BLaER1 treated with 17β-estradiol and CSF1 and Interleukin-3, amounts not matched to agents 10 nM and 100 nM (cell line): ENCODE measurements around the gene DNAH12.
A peak's percentile ranks its signal among the peaks of the same experiment; 100 is the strongest.

Source experiments
- H3K27ac ChIP-seq, 11 experiments: shearing (Covaris generic); formaldehyde crosslinking; 2 replicates each; pipeline ENCODE4 v1.8.1; 2022
- H3K27me3 ChIP-seq, 11 experiments: shearing (Covaris generic); formaldehyde crosslinking; 2 replicates each; pipeline ENCODE4 v1.8.1; 2022
- H3K36me3 ChIP-seq, 11 experiments: shearing (Covaris generic); formaldehyde crosslinking; 2 replicates each; pipeline ENCODE4 v1.8.1; 2022
- H3K4me1 ChIP-seq, 10 experiments: shearing (Covaris generic); formaldehyde crosslinking; 2 replicates each; pipeline ENCODE4 v1.8.1; 2022
- H3K4me2 ChIP-seq, 11 experiments: shearing (Covaris generic); formaldehyde crosslinking; 2 replicates each; pipeline ENCODE4 v1.8.1; 2022
- H3K4me3 ChIP-seq, 10 experiments: shearing (Covaris generic); formaldehyde crosslinking; 2 replicates each; pipeline ENCODE4 v1.8.1; 2022
- H3K9ac ChIP-seq, 11 experiments: shearing (Covaris generic); formaldehyde crosslinking; 2 replicates each; pipeline ENCODE4 v1.8.1; 2022
- H3K9me3 ChIP-seq, 11 experiments: shearing (Covaris generic); formaldehyde crosslinking; replicated peaks in 1 of 11; 2 replicates each; pipeline ENCODE4 v1.8.1; 2022
- H4K20me1 ChIP-seq, 11 experiments: shearing (Covaris generic); formaldehyde crosslinking; 2 replicates each; pipeline ENCODE4 v1.8.1; 2022
- Cebpa-rat ChIP-seq, 11 experiments: shearing (Covaris generic); IDR thresholded peaks; 2 replicates each; pipeline ENCODE4 v1.8.1; 2022

The DNAH12 gene

GRCh38 chr3:57544181-57545125 is at the start of gene DNAH12:
DNAH12 (minus strand) TSS chr3:57544344; CDS start chr3:57542870, 1,474 bp downstream.
- Histone ChIP-seq H3K27ac (no peak within 1 kb of the TSS), H3K9ac (no peak within 1 kb of the TSS), H3K4me3 (no peak within 1 kb of the TSS)

GRCh38 chr3:57592306-57592705 is 48.2 kb upstream of the DNAH12 start:
- H3K36me3 ChIP-seq, result peaks cover 30 to 80% (median 53%) of the 10 kb centered on the region in 11 experiments
- H3K9ac ChIP-seq, result no peak overlapping the region
- H3K27me3 ChIP-seq, result no peaks in the 10 kb centered on the region
- no peaks in the 10 kb centered on the region for H3K9me3 ChIP-seq
- no peak overlapping the region for H3K4me3 ChIP-seq
- no peak overlapping the region for H3K27ac ChIP-seq
- peaks cover 83 to 97% (median 92%) of the 10 kb centered on the region in 11 experiments for H4K20me1 ChIP-seq
- peak overlapping the region in 3 of 11 experiments; percentile 24 to 87 (median 31); a peak in 2 of 22 replicates for H3K4me2 ChIP-seq
- peaks cover 20 to 49% (median 25%) of the 10 kb centered on the region in 10 experiments for H3K4me1 ChIP-seq
- TF ChIP-seq Cebpa-rat (IDR thresholded peaks at IDR 0.05), result no peak

More at GRCh38 chr3:57544181-57545125, at the start of gene DNAH12:
- TF ChIP-seq Cebpa-rat (IDR thresholded peaks at IDR 0.05), result no peak
- Histone ChIP-seq H3K4me1 (no peaks in the 10 kb centered on the region), H3K36me3 (no peaks in the 10 kb centered on the region), H3K9me3 (no peaks in the 10 kb centered on the region), H3K27me3 (no peaks in the 10 kb centered on the region), H3K4me2 (no peak within 1 kb of the TSS), H4K20me1 (no peaks in the 10 kb centered on the region; a peak in 1 of 22 replicates)

GRCh38 chr3:57587905-57588304 is 43.8 kb upstream of the DNAH12 start:
- Histone ChIP-seq H3K36me3 (peaks cover 60 to 90% (median 75%) of the 10 kb centered on the region in 11 experiments), H3K27ac (no peak overlapping the region), H4K20me1 (peaks cover 90 to 100% (median 99%) of the 10 kb centered on the region in 11 experiments), H3K4me3 (no peak overlapping the region), H3K27me3 (no peaks in the 10 kb centered on the region), H3K9ac (no peak overlapping the region), H3K9me3 (no peaks in the 10 kb centered on the region), H3K4me1 (peaks cover 4 to 25% (median 8%) of the 10 kb centered on the region in 10 experiments; a peak in 19 of 20 replicates), H3K4me2 (peak overlapping the region in 1 of 11 experiments; percentile 19; a peak in 2 of 22 replicates)
- no peak for TF ChIP-seq Cebpa-rat (IDR thresholded peaks at IDR 0.05)

- Histone ChIP-seq H3K9ac (no peak overlapping the region), H3K4me3 (no peak overlapping the region), H3K27ac (no peak overlapping the region), H3K36me3 (peaks cover 62 to 90% (median 74%) of the 10 kb centered on the region in 11 experiments), H3K9me3 (no peaks in the 10 kb centered on the region), H3K4me2 (no peak overlapping the region), H4K20me1 (peaks cover 90 to 100% (median 99%) of the 10 kb centered on the region in 11 experiments), H3K4me1 (peaks cover 8 to 17% (median 11%) of the 10 kb centered on the region in 10 experiments; a peak in 18 of 20 replicates), H3K27me3 (no peaks in the 10 kb centered on the region)
- TF ChIP-seq Cebpa-rat (IDR thresholded peaks at IDR 0.05), result no peak
Measured at GRCh38 chr3:57586778-57587177, 42.6 kb upstream of the DNAH12 start.

- no peak overlapping the region; a peak in 1 of 22 replicates for H3K9ac ChIP-seq
- no peak overlapping the region for H3K27ac ChIP-seq
- peaks cover 67 to 93% (median 78%) of the 10 kb centered on the region in 11 experiments for H3K36me3 ChIP-seq
- no peak overlapping the region for H3K4me3 ChIP-seq
- H3K4me1 ChIP-seq, result peaks cover 9 to 29% (median 16%) of the 10 kb centered on the region in 10 experiments; a peak in 19 of 20 replicates
- peaks cover 69 to 100% (median 98%) of the 10 kb centered on the region in 11 experiments for H4K20me1 ChIP-seq
- H3K4me2 ChIP-seq, result 0 out of 22 replicates have a peak overlapping the region, but pooled peaks of 1 of the 11 experiments have one; percentile 6
- TF ChIP-seq Cebpa-rat (IDR thresholded peaks at IDR 0.05), result no peak
- no peaks in the 10 kb centered on the region for H3K9me3 ChIP-seq
- H3K27me3 ChIP-seq, result no peaks in the 10 kb centered on the region
Measured at GRCh38 chr3:57583544-57583943, 39.4 kb upstream of the DNAH12 start.

GRCh38 chr3:57582474-57583168 is 38.5 kb upstream of the DNAH12 start:
- TF ChIP-seq Cebpa-rat (IDR thresholded peaks at IDR 0.05), result no peak
- Histone ChIP-seq H3K4me2 (peak overlapping the region in 6 of 11 experiments; percentile 0 to 37 (median 11); a peak in 5 of 22 replicates), H3K9ac (0 out of 22 replicates have a peak overlapping the region, but pooled peaks of 1 of the 11 experiments have one; percentile 4), H3K4me1 (peaks cover 14 to 30% (median 20%) of the 10 kb centered on the region in 10 experiments; a peak in 19 of 20 replicates), H4K20me1 (peaks cover 61 to 100% (median 93%) of the 10 kb centered on the region in 11 experiments), H3K36me3 (peaks cover 72 to 93% (median 86%) of the 10 kb centered on the region in 11 experiments), H3K4me3 (no peak overlapping the region), H3K27ac (no peak overlapping the region), H3K9me3 (no peaks in the 10 kb centered on the region), H3K27me3 (no peaks in the 10 kb centered on the region)

DNA sequence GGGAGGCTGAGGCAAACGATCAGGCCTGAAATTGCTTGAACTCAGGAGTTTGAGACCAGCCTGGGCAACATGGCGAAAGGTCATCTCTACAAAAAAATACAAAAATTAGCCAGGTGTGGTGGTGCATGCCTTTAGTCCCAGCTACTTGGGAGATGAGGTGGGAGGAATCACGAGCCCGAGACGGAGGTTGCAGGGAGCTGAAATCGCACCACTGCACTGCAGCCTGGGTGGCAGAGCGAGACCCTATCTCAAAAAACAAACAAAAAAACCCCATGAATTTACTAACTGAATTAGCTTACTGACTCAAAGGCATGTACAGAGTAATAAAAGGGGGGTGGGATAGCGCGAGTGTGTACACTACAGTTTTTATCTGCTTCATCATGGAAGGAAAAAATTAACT is 33.7 kb upstream of the DNAH12 start:
- TF ChIP-seq Cebpa-rat (IDR thresholded peaks at IDR 0.05), result no peak
- peak overlapping the region in 2 of 10 experiments; percentile 15 to 33; a peak in 3 of 20 replicates for H3K4me3 ChIP-seq

DNA sequence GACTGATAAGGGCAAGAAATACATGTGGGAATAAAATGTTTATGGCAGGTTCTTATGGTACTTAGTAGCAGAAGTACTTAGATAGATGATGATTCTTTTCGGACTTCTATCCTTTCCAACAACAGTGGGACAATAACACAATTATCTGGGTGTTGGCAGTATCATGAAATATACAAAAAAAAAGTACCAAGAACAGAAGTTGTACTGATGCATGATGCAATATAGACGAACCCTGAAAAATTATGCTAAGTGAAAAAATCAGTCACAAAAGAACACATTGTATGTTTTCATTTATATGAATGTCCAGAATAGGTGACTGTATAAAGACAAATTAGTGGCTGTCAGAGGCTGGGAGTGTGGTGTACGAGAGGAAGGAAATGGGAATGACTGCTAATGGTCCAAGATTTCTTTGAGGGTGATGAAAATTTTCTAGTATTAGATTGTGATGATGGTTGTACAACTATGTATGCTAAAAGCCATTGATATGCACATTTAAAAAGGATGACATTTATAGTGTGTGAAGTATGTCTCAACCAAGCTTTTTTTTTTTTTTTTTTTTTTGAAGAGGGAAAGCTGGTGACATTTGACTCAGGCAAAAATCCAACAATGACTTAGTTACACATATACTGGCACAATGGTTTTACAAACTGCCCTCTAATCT is 32.0 kb upstream of the DNAH12 start:
- no peak overlapping the region for H3K9ac ChIP-seq
- peaks cover 12 to 34% (median 29%) of the 10 kb centered on the region in 10 experiments; a peak in 19 of 20 replicates for H3K4me1 ChIP-seq
- H3K36me3 ChIP-seq, result peaks cover 86 to 100% (median 97%) of the 10 kb centered on the region in 11 experiments
- no peaks in the 10 kb centered on the region for H3K9me3 ChIP-seq
- no peak overlapping the region for H3K4me3 ChIP-seq
- H3K27me3 ChIP-seq, result no peaks in the 10 kb centered on the region
- peak overlapping the region in 4 of 11 experiments; percentile 71 to 82 (median 78); a peak in 6 of 22 replicates for H3K4me2 ChIP-seq
- TF ChIP-seq Cebpa-rat (IDR thresholded peaks at IDR 0.05), result 0 out of 22 replicates have a peak, but pooled peaks of 1 of the 11 experiments have one; percentile 12
- peaks cover 7 to 97% (median 74%) of the 10 kb centered on the region in 11 experiments; a peak in 19 of 22 replicates for H4K20me1 ChIP-seq
- H3K27ac ChIP-seq, result no peak overlapping the region; a peak in 1 of 22 replicates

More for the DNA sequence above, 33.7 kb upstream of the DNAH12 start:
- peak overlapping the region; percentile 3 to 82 (median 71); a peak in 19 of 22 replicates for H3K4me2 ChIP-seq
- peaks cover 86 to 100% (median 97%) of the 10 kb centered on the region in 11 experiments for H3K36me3 ChIP-seq
- no peaks in the 10 kb centered on the region for H3K9me3 ChIP-seq
- peaks cover 19 to 98% (median 80%) of the 10 kb centered on the region in 11 experiments; a peak in 21 of 22 replicates for H4K20me1 ChIP-seq
- no peaks in the 10 kb centered on the region for H3K27me3 ChIP-seq
- peaks cover 12 to 37% (median 32%) of the 10 kb centered on the region in 10 experiments; a peak in 19 of 20 replicates for H3K4me1 ChIP-seq
- H3K9ac ChIP-seq, result peak overlapping the region in 3 of 11 experiments; percentile 7 to 15 (median 9); a peak in 4 of 22 replicates
- H3K27ac ChIP-seq, result peak overlapping the region in 6 of 11 experiments; percentile 1 to 36 (median 32); a peak in 8 of 22 replicates
